H1 (cell line): ENCODE results near the gene BCAS3.

ENCODE experiments used
- BACH1 ChIP-seq: IDR thresholded peaks from 2 replicates; pipeline ENCODE4 v1.6.1; 2012; ENCODE audit warnings: low read length, improper control_type of control experiment
- CEBPB ChIP-seq: IDR thresholded peaks from 2 replicates; pipeline ENCODE4 v1.6.1; 2012; ENCODE audit warnings: low read depth, low read length
- CTCF ChIP-seq, 3 experiments: IDR thresholded peaks; 1 replicate in 2 of 3; 2 replicates in 1 of 3; pipeline versions ENCODE4 v1.5.1 to v1.6.1; 2011; ENCODE audit warnings: low read length in 3 of 3, mild to moderate bottlenecking in 3 of 3, inconsistent platforms in 2 of 3, low read depth in 1 of 3, moderate library complexity in 1 of 3; ENCODE audit not compliant: insufficient read depth in 1 of 3; ENCODE audit errors: control extremely low read depth in 1 of 3
- EGR1 ChIP-seq: IDR thresholded peaks from 2 replicates; pipeline ENCODE4 v1.6.1; 2011; ENCODE audit warnings: low read depth, low read length, borderline replicate concordance
- GABPA ChIP-seq: IDR thresholded peaks from 2 replicates; pipeline ENCODE4 v1.6.1; 2011; ENCODE audit warnings: mild to moderate bottlenecking, low read length, moderate library complexity, borderline replicate concordance; ENCODE audit not compliant: insufficient read depth
- MAX ChIP-seq: IDR thresholded peaks from 2 replicates; pipeline ENCODE4 v1.6.1; 2012; ENCODE audit warnings: inconsistent platforms
- POLR2AphosphoS5 ChIP-seq: IDR thresholded peaks from 2 replicates; pipeline ENCODE4 v1.6.1; 2011; ENCODE audit warnings: low read depth, low read length
- RBBP5 ChIP-seq: IDR thresholded peaks from 2 replicates; pipeline ENCODE4 v1.7.1; 2012; ENCODE audit warnings: low read depth, mild to moderate bottlenecking, inconsistent platforms, low read length, moderate library complexity, borderline replicate concordance
- SIRT6 ChIP-seq: IDR thresholded peaks from one replicate; pipeline ENCODE4 v1.7.1; 2012; ENCODE audit warnings: low read length, inconsistent platforms
- SP1 ChIP-seq: IDR thresholded peaks from 2 replicates; pipeline ENCODE4 v1.6.1; 2011; ENCODE audit warnings: low read depth, low read length
- TCF12 ChIP-seq: IDR thresholded peaks from 2 replicates; pipeline ENCODE4 v1.6.1; 2011; ENCODE audit warnings: low read depth, mild to moderate bottlenecking, low read length

- no peak for TF ChIP-seq MAX
- TF ChIP-seq SP1: no peak
- no peak for TF ChIP-seq EGR1
- TF ChIP-seq RBBP5: no peak
- TF ChIP-seq CEBPB: no peak
- peak; percentile 35 to 54 (median 47) for TF ChIP-seq CTCF (IDR thresholded peaks at IDR 0.05; ENCODE audit: control extremely low read depth in 1 of 3, insufficient read depth in 1 of 3, low read depth in 1 of 3, low read length in 3 of 3)
- no peak for TF ChIP-seq SIRT6
- no peak for TF ChIP-seq TCF12
- no peak for TF ChIP-seq POLR2AphosphoS5
- TF ChIP-seq BACH1: no peak
- no peak for TF ChIP-seq GABPA
Measured at GRCh38 chr17:61409301-61410112, 731.9 kb downstream of the BCAS3 start.
